HepG2 (cell line): ENCODE results near the gene KIAA0232. TPM values are rescaled to one million over a fixed set of nuclear protein-coding genes. Genes with fewer than 3 reads are reported as not detected.

Experiments used
- KDM5B ChIP-seq: sonication (generic); formaldehyde crosslinking; IDR thresholded peaks from 2 replicates; pipeline ENCODE4 v1.4.0; 2020; ENCODE audit warnings: missing genetic modification reagents, mild to moderate bottlenecking, borderline replicate concordance
- MTERF4 ChIP-seq: sonication (generic); formaldehyde crosslinking; IDR thresholded peaks from 2 replicates; pipeline ENCODE4 v1.8.0; 2023; ENCODE audit warnings: mild to moderate bottlenecking, missing genetic modification reagents
- PHF8 ChIP-seq: sonication (generic); formaldehyde crosslinking; IDR thresholded peaks from 2 replicates; pipeline ENCODE4 v1.5.0; 2020; ENCODE audit warnings: missing genetic modification reagents
- PRMT3 ChIP-seq: sonication (generic); formaldehyde crosslinking; IDR thresholded peaks from 2 replicates; pipeline ENCODE4 v1.8.1; 2022; ENCODE audit warnings: low read depth, mild to moderate bottlenecking, moderate library complexity, missing genetic modification reagents, borderline replicate concordance
- RERE ChIP-seq: IDR thresholded peaks from 2 replicates; pipeline ENCODE4 v1.6.1; 2016; ENCODE audit warnings: low read depth, missing genetic modification reagents, missing compliant biosample characterization
- SOX13 ChIP-seq, 3 experiments: fragments of 450-650 bp in 1 of 3; sonication (generic) in 1 of 3; formaldehyde crosslinking in 1 of 3; IDR thresholded peaks in 2 of 3; conservative IDR thresholded peaks in 1 of 3; 2 replicates each; pipeline versions ENCODE4 v1.5.0 to v1.6.1; 2016 to 2020; ENCODE audit warnings: antibody characterized with exemption in 1 of 3, mild to moderate bottlenecking in 1 of 3, missing compliant biosample characterization in 1 of 3, missing genetic modification reagents in 1 of 3, moderate library complexity in 1 of 3
- SRSF4 ChIP-seq: fragments of 200-400 bp; formaldehyde crosslinking; IDR thresholded peaks from one replicate; pipeline ENCODE4 v1.6.1; 2018; ENCODE audit warnings: mild to moderate bottlenecking, low read depth, low read length, moderate library complexity; ENCODE audit not compliant: poor library complexity, severe bottlenecking
- ZNF318 ChIP-seq: sonication (generic); formaldehyde crosslinking; IDR thresholded peaks from 2 replicates; pipeline ENCODE4 v1.4.0; 2020; ENCODE audit warnings: mild to moderate bottlenecking, missing genetic modification reagents
- ZNF362 ChIP-seq: sonication (generic); formaldehyde crosslinking; IDR thresholded peaks from 2 replicates; pipeline ENCODE4 v1.4.0; 2020; ENCODE audit warnings: missing genetic modification reagents, mild to moderate bottlenecking, borderline replicate concordance
- polyA plus RNA-seq, 8 experiments: library from polyadenylated mRNA; depleted of rRNA in 3 of 8; stranded (reverse) in 7 of 8; unstranded in 1 of 8; fragments of >200 nt; fragmentation: Illumina TruSeq in 4 of 8; extraction: Trizol in 4 of 8; gene quantifications; 2 replicates each; pipeline versions ENCODE4 v1.2.1 to v1.2.3, GENCODE V29; 2011 to 2016; ENCODE audit warnings: low read depth in 4 of 8, missing spikeins in 1 of 8, mixed read lengths in 1 of 8; ENCODE audit not compliant: insufficient read depth in 1 of 8
- total RNA-seq, 5 experiments: library from RNA; depleted of rRNA; stranded (reverse); fragments of >200 nt; fragmentation: Illumina TruSeq; extraction: Trizol; gene quantifications; 2 replicates each; pipeline ENCODE4 v1.2.3, GENCODE V29; 2016; ENCODE audit warnings: low read depth in 1 of 5

Gene KIAA0232
- total and polyA plus RNA-seq, 2 of the 13 experiments (the other 11 are each of a cell fraction or from before 2014, with no cell fraction given) = 7.8 to 17.1 TPM

- TF ChIP-seq RERE (CRISPR knock-in tag) (peak; percentile 72), SRSF4 (no peak), ZNF362 (CRISPR knock-in tag) (0 out of 2 replicates have a peak, but pooled peaks have one; percentile 40), KDM5B (no peak; the same call in 1 of the 2 replicates), MTERF4 (CRISPR knock-in tag) (no peak), SOX13 (IDR thresholded peaks at IDR 0.05) (no peak; the same call in 1 of the 2 replicates), SOX13 (CRISPR knock-in tag; conservative IDR thresholded peaks at IDR 0.05 in 1 of 2, IDR thresholded peaks at IDR 0.05 in 1 of 2) (peak in 1 of 2 experiments; percentile 81; a peak in 2 of 4 replicates), PHF8 (CRISPR knock-in tag) (peak; percentile 44; the same call in 1 of the 2 replicates), ZNF318 (CRISPR knock-in tag) (0 out of 2 replicates have a peak, but pooled peaks have one; percentile 71), PRMT3 (CRISPR knock-in tag) (no peak)
Measured at GRCh38 chr4:6733358-6734164, 49.0 kb upstream of the KIAA0232 start (continued).
